HepG2 (cell line): ENCODE data around the gene IAH1. TPM values are rescaled to one million over a fixed set of nuclear protein-coding genes. Genes with fewer than 3 reads are reported as not detected.

ENCODE experiments used
- CAMTA2 ChIP-seq: sonication (generic); formaldehyde crosslinking; IDR thresholded peaks from 2 replicates; pipeline ENCODE4 v1.4.0; 2020; ENCODE audit warnings: mild to moderate bottlenecking, missing genetic modification reagents, borderline replicate concordance
- GATA4 ChIP-seq: sonication (generic); IDR thresholded peaks from 2 replicates; pipeline ENCODE4 v1.6.1; 2016; ENCODE audit warnings: antibody characterized with exemption, low read depth, borderline replicate concordance
- HMGXB3 ChIP-seq: sonication (generic); formaldehyde crosslinking; IDR thresholded peaks from 2 replicates; pipeline ENCODE4 v1.4.0; 2020; ENCODE audit warnings: missing genetic modification reagents, borderline replicate concordance
- IKZF1 ChIP-seq: fragments of 450-650 bp; IDR thresholded peaks from 2 replicates; pipeline ENCODE4 v1.7.1; 2016
- PAX8 ChIP-seq: sonication (generic); formaldehyde crosslinking; IDR thresholded peaks from 2 replicates; pipeline ENCODE4 v1.8.0; 2022; ENCODE audit warnings: mild to moderate bottlenecking, missing genetic modification reagents, borderline replicate concordance
- TCF12 ChIP-seq, 2 experiments: fragments of 450-650 bp in 1 of 2; sonication (generic) in 1 of 2; formaldehyde crosslinking in 1 of 2; IDR thresholded peaks; 2 replicates each; pipeline versions ENCODE4 v1.6.1 to v1.8.0; 2017 to 2022; ENCODE audit warnings: antibody characterized with exemption in 1 of 2, mild to moderate bottlenecking in 1 of 2, missing genetic modification reagents in 1 of 2, moderate library complexity in 1 of 2
- YEATS4 ChIP-seq: sonication (generic); formaldehyde crosslinking; IDR thresholded peaks from 2 replicates; pipeline ENCODE4 v1.4.0; 2020; ENCODE audit warnings: missing genetic modification reagents, borderline replicate concordance
- ZFP36 ChIP-seq: fragments of 150-350 bp; IDR thresholded peaks from 2 replicates; pipeline ENCODE4 v1.6.1; 2018; ENCODE audit warnings: borderline replicate concordance, low read length, low read depth; ENCODE audit not compliant: partially characterized antibody
- ZNF180 ChIP-seq: sonication (generic); formaldehyde crosslinking; IDR thresholded peaks from 2 replicates; pipeline ENCODE4 v1.4.0; 2020; ENCODE audit warnings: low read depth, missing genetic modification reagents, borderline replicate concordance
- ZNF282 ChIP-seq: fragments of 450-650 bp; IDR thresholded peaks from 2 replicates; pipeline ENCODE4 v1.6.1; 2018; ENCODE audit not compliant: partially characterized antibody
- polyA plus RNA-seq, 8 experiments: library from polyadenylated mRNA; depleted of rRNA in 3 of 8; stranded (reverse) in 7 of 8; unstranded in 1 of 8; fragments of >200 nt; fragmentation: Illumina TruSeq in 4 of 8; extraction: Trizol in 4 of 8; gene quantifications; 2 replicates each; pipeline versions ENCODE4 v1.2.1 to v1.2.3, GENCODE V29; 2011 to 2016; ENCODE audit warnings: low read depth in 4 of 8, missing spikeins in 1 of 8, mixed read lengths in 1 of 8; ENCODE audit not compliant: insufficient read depth in 1 of 8
- total RNA-seq, 5 experiments: library from RNA; depleted of rRNA; stranded (reverse); fragments of >200 nt; fragmentation: Illumina TruSeq; extraction: Trizol; gene quantifications; 2 replicates each; pipeline ENCODE4 v1.2.3, GENCODE V29; 2016; ENCODE audit warnings: low read depth in 1 of 5
- TF ChIP-seq, protein P1 (sequence below): sonication (generic); formaldehyde crosslinking; IDR thresholded peaks from 2 replicates; pipeline ENCODE4 v1.9.0; 2021; ENCODE audit warnings: missing genetic modification reagents, mild to moderate bottlenecking, borderline replicate concordance
- TF ChIP-seq, protein P2 (sequence below): sonication (generic); formaldehyde crosslinking; IDR thresholded peaks from 2 replicates; pipeline ENCODE4 v1.4.0; 2020; ENCODE audit warnings: missing genetic modification reagents
- TF ChIP-seq, protein P3 (sequence below): sonication (generic); formaldehyde crosslinking; IDR thresholded peaks from 2 replicates; pipeline ENCODE4 v1.4.0; 2020; ENCODE audit warnings: missing genetic modification reagents

Gene IAH1
- total and polyA plus RNA-seq, 2 of the 13 experiments (the other 11 are each of a cell fraction or from before 2014, with no cell fraction given) = 43.6 to 44.4 TPM

- no peak; the same call in 1 of the 2 replicates for TF ChIP-seq PAX8 (CRISPR knock-in tag)
- no peak for TF ChIP-seq ZFP36
- no peak for TF ChIP-seq GATA4
- TF ChIP-seq, protein P1, sequence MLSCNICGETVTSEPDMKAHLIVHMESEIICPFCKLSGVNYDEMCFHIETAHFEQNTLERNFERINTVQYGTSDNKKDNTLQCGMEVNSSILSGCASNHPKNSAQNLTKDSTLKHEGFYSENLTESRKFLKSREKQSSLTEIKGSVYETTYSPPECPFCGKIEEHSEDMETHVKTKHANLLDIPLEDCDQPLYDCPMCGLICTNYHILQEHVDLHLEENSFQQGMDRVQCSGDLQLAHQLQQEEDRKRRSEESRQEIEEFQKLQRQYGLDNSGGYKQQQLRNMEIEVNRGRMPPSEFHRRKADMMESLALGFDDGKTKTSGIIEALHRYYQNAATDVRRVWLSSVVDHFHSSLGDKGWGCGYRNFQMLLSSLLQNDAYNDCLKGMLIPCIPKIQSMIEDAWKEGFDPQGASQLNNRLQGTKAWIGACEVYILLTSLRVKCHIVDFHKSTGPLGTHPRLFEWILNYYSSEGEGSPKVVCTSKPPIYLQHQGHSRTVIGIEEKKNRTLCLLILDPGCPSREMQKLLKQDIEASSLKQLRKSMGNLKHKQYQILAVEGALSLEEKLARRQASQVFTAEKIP = no peak
- no peak for TF ChIP-seq TCF12 (IDR thresholded peaks at IDR 0.05)
- TF ChIP-seq TCF12 (CRISPR knock-in tag; IDR thresholded peaks at IDR 0.05) = no peak
- no peak for TF ChIP-seq IKZF1
- TF ChIP-seq HMGXB3 (CRISPR knock-in tag) = no peak
- no peak for TF ChIP-seq CAMTA2 (CRISPR knock-in tag)
- TF ChIP-seq, protein P2, sequence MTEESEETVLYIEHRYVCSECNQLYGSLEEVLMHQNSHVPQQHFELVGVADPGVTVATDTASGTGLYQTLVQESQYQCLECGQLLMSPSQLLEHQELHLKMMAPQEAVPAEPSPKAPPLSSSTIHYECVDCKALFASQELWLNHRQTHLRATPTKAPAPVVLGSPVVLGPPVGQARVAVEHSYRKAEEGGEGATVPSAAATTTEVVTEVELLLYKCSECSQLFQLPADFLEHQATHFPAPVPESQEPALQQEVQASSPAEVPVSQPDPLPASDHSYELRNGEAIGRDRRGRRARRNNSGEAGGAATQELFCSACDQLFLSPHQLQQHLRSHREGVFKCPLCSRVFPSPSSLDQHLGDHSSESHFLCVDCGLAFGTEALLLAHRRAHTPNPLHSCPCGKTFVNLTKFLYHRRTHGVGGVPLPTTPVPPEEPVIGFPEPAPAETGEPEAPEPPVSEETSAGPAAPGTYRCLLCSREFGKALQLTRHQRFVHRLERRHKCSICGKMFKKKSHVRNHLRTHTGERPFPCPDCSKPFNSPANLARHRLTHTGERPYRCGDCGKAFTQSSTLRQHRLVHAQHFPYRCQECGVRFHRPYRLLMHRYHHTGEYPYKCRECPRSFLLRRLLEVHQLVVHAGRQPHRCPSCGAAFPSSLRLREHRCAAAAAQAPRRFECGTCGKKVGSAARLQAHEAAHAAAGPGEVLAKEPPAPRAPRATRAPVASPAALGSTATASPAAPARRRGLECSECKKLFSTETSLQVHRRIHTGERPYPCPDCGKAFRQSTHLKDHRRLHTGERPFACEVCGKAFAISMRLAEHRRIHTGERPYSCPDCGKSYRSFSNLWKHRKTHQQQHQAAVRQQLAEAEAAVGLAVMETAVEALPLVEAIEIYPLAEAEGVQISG (CRISPR knock-in tag) = no peak
- TF ChIP-seq ZNF282 = no peak
- no peak for TF ChIP-seq ZNF180 (CRISPR knock-in tag)
- TF ChIP-seq, protein P3, sequence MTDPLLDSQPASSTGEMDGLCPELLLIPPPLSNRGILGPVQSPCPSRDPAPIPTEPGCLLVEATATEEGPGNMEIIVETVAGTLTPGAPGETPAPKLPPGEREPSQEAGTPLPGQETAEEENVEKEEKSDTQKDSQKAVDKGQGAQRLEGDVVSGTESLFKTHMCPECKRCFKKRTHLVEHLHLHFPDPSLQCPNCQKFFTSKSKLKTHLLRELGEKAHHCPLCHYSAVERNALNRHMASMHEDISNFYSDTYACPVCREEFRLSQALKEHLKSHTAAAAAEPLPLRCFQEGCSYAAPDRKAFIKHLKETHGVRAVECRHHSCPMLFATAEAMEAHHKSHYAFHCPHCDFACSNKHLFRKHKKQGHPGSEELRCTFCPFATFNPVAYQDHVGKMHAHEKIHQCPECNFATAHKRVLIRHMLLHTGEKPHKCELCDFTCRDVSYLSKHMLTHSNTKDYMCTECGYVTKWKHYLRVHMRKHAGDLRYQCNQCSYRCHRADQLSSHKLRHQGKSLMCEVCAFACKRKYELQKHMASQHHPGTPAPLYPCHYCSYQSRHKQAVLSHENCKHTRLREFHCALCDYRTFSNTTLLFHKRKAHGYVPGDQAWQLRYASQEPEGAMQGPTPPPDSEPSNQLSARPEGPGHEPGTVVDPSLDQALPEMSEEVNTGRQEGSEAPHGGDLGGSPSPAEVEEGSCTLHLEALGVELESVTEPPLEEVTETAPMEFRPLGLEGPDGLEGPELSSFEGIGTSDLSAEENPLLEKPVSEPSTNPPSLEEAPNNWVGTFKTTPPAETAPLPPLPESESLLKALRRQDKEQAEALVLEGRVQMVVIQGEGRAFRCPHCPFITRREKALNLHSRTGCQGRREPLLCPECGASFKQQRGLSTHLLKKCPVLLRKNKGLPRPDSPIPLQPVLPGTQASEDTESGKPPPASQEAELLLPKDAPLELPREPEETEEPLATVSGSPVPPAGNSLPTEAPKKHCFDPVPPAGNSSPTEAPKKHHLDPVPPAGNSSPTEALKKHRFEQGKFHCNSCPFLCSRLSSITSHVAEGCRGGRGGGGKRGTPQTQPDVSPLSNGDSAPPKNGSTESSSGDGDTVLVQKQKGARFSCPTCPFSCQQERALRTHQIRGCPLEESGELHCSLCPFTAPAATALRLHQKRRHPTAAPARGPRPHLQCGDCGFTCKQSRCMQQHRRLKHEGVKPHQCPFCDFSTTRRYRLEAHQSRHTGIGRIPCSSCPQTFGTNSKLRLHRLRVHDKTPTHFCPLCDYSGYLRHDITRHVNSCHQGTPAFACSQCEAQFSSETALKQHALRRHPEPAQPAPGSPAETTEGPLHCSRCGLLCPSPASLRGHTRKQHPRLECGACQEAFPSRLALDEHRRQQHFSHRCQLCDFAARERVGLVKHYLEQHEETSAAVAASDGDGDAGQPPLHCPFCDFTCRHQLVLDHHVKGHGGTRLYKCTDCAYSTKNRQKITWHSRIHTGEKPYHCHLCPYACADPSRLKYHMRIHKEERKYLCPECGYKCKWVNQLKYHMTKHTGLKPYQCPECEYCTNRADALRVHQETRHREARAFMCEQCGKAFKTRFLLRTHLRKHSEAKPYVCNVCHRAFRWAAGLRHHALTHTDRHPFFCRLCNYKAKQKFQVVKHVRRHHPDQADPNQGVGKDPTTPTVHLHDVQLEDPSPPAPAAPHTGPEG (CRISPR knock-in tag) = no peak
- peak; percentile 87 for TF ChIP-seq YEATS4
Observed at GRCh38 chr2:9474361-9475057, at the start of gene IAH1 (continued).
